NCI-H524 treated with DMSO at 0.1 percent for 48 hours (cell line): ENCODE data around the gene MORN1.

ENCODE experiments used
- DNase-seq: peaks from one replicate; lab custom pipeline; 2025; lab: John Stamatoyannopoulos, UW

The MORN1 gene

DNA sequence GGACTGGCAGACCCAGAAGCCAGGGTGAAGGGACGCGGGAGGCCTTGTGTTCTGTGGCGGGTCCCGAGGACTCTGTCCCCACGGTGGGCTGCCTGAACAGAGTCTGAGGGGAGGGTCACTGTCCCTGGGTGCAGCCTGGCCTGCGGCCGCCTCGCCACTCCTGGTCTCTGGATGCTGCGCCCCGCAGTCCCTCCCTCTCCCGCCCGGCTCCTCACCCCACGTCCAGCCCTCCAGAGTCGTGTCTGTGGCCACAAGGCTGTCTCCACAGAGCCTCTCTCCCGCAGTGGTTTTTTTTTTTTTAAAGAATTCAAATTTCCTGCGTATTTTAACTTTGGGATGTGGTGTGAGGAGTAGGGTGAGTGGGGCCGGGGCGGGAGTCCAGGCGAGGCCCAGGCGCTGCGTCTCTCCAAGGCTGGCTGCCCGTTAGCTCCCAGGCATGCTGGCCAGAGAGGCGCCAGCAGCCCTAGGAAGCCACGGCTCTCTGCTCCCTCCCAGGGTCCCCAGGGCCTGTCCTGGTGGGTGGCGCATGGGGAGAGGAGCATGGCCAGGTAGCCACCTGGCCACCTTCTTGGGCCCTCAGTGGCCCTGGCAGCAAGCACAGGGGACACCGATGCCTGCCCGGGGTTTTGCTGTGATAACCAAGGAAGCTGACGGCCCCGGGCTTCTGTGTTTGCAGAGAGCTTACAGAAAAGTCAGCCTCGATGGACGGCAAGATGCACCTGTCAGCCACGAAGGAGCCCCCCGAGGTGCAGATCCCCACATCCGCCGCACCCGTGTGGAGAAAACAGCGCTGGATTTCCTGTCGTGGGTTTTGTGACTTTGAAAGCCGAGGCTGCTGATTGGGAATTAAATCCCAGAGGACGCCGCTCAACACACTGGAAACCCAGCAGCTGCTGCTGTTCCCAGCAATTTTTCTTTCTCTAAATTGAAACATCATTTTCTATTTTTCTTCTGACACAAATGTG lies 72.8 kb downstream of the MORN1 start:
- DNase-seq: no peak

DNA sequence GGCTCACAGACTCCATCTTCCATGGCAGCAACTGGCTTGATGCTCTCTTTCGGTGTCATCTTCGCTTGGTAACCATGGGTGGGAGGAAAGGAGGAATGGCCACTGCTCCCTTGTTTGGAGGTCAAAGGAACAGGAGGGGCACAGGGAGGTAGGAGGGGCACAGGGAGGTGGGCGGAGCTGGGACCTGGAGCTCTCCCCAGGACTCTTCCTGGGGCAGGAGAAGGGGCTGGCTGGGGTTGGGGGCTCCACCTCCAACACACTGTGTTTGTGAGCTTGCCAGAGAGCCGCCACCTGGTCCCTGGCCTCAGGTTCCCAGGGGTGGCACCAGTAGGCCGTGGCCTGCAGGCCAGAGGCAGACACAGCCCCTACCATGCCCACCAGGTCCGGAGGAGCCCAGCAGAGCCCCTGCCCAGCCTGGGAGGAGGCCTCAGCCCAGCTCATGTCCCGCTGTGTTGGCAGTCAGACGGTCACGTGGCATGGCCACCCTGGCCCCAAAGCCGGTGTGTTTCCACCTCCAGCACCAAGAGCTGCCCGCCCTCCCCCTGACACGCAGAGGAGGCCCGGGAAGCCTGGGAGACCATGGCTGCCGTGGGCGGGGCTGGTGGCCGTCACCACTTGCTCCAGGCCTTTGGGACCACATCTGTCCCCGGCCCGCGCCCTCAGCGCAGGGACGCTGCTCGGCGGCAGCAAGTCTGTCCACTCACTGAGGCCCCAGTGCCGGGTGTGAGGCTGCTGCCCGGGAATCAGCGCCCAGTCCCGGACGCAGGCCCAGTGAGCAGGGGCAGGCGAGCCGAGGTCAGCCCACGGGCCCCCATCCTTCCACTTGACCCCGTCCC lies 73.9 kb downstream of the MORN1 start:
- no peak for DNase-seq

DNA sequence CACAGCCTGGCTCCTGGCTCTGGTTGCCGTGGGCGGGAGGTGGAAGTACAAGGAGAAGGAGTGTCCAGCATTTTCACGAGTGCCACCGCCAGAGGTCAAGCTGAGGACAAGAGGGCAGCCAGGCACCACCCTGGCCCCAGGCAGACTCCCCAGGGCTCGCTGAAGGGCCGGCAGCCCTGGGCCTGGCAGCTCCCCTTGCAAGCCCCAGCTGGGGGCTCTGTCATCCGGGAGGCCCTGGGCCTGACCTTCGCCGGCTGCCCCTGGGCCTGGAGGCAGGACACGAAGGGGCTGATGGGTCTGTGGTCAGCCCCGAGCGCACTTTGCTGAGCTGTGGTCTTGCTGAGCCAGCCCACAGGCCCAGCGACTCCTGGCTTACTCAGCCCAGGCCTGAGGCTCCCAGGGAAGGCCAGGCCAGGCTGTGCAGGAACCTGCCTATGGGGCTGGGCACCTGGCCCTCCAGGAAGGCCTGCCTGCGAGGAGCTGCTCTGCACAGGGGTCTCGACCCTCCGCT lies 74.8 kb downstream of the MORN1 start:
- no peak for DNase-seq

DNA sequence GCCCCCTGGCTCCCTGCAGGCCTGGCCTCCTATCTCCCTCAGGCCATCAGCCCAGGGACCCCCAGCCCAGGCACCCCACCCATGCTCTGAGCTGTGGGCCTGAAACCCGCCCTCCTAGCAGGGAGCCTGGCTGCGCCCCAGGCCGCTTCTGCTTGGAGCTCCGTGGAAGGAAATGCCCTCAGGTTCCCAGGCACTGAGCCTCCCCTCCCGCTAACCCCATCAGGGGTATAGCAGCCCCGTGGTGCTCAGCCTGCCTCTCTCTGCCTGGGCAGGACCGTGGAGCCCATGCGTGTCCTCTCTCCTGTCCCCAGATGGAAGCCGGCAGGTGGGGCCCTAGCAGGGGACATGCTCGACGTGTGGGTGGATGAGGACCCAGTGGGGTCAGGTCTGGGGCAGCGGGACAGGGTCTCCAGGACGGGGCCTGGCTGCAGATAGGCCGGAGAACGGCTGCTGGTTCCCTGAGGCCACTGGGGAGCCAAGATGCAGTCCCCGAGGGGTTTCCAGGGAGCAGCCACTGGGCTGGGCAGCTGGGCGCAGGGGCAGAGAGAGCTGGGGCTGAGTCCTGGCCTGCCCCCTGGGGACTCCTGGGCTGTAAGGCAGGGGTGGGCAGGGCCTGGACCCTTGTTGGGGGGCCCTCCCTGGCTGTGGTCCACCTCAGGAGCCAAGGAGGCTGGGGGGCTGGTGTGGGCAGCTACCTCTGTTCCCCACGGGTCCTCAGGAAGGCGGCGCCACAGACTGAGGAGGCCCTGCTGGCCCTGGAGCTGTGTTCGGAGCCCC lies 75.5 kb downstream of the MORN1 start:
- DNase-seq: no peak

DNA sequence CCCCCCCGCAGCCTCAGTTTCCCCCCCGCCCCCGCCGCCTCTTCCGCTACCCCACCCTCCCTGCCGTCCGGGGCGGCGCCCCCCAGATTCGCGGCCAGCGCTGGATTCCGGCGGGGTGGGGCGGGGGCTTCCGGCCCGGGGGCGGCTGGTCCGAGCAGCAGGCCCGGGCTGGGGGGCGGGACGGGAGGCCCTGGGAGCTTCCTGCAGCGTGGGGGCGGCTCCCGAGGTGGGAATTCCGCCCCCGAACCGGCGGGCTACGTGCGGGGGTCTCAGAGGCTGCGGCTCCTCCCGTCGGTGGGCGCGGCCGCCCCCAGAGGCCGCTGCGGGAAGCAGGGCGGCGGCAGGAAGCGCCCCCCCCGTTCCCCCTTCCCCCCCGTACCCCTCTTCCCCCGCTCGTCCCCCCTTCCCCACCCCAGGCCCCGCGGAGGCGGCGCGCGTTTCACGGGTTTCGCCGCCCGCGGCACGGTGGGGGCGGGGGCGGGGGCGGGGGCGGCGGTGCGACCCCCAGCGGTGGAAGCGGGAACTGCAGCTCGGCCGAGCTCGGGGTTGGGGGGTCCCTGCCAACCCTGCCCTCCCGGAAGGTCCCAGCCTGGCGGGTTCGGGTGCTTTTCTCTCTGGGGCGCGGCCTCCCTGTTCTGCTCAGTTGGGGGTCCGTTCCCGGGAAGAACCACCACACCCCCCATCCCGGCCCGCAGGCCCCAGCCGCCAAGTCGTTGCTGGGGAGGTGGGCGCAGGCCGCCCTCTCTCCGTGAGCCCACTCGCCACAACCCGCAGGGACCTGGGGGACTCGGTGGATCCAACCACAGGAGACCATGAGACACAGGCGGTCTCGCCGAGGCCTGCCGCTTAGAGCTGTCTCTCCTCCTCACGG lies 76.3 kb downstream of the MORN1 start:
- DNase-seq: no peak

DNA sequence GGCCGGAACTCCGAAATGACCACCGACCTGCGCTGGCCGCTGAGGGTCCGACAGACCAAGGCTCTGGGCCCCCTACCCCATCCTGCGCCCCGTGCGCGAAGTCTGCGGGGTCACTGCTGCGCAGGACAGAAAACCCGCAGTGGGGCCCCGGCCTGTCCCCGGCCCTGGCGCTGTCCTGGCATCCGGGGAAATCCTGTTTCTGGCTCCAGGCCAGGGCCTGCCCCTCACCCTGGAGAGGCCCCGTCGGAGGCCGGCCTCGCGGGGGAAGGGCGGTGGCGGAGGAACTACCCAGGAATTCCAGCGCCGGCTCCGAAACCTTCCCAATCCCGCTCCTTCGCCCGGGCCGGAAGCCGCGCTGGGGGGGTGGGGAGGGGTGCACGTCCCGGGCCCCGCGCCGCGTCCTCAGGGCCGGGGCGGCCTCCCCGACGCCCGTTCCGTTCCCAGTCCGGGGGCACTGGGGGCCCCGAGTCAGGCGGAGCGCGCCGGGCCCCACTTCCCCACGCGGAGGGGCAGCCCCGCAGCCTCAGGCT lies 77.0 kb downstream of the MORN1 start:
- no peak for DNase-seq

DNA sequence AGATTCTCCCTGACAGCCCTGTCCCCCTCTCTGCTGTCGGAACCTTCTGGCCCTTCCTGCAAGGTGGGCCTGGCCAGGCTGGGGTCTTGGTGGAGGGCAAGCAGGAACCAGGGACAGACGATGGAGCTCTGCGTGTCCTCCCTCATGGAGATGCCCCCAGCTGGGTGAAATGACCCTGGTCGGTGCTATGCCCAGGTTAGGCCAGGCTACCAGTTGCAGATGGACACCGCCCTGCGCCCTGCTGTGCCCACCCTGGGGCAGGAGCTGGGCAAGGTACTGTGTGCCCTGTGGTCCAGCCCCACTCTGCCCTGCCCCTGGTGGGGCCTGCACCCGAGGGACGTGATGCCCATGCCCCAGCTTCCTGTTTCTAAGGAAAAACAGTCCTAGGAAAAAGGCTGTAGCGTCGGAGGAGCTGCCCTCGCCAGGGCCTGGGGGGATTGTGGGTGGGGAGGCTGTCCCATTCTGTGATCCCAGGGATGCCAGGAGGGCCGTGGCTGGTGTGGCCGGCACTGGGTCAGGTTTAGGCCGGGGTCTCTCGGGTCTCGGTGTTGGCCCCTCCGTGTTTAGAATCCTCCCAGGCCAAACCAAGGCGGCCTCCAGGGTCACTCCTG lies 77.6 kb downstream of the MORN1 start:
- DNase-seq: no peak

DNA sequence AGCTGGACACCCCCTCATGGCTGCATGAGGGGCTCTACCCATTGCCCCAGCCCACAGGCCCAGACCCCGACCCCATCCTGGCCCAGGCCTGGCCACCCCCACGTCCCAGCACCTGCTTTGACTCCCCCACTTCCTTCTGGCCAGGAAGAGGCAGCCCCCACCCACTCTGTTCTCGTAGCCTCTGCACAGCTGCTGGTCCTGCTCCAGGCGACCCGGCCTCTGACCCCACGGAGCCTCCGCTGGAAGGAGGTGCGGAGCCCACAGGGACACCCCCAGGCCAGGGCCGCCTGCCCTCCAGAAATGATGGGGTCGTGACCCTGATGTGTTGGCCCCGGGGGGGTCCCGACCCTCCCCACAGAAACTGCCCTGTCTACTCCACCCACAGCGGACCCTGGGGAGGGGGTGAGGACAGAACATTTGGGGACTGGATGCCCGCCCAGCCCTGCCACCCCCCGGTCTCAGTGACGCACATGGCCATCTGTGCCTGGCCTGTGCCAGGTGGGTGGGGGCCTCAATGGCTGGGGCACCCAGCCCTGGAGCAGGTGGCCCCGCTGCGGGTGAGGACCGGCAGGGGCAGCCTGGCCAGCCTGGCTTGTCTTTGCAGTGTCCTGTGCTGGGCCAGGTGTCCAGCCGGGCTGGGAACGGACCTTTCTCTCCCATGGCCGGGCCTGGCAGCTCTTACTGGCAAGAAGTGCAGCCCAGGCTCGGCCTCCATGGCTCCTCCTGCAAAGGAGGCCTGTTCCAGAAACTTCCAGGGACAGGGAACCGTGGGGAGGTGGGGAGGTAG lies 78.6 kb downstream of the MORN1 start:
- no peak for DNase-seq

DNA sequence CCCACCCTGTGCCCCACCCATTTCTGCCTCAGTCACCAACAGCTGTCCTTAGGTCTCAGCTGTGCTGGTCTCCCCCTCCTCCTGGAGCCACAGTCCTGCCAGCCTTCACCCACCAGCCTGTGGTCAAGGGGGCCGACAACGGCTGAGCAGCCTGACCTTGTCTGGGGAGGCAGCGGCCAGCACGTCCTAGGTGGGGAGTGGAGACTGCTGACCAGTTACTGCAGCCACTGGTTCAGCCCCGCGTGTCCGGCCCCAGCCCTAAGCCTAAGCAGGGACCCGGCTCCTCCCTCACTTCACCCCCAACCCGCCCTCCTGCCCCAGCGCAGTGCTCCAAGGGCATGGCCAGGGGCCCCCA lies 79.2 kb downstream of the MORN1 start:
- no peak for DNase-seq

DNA sequence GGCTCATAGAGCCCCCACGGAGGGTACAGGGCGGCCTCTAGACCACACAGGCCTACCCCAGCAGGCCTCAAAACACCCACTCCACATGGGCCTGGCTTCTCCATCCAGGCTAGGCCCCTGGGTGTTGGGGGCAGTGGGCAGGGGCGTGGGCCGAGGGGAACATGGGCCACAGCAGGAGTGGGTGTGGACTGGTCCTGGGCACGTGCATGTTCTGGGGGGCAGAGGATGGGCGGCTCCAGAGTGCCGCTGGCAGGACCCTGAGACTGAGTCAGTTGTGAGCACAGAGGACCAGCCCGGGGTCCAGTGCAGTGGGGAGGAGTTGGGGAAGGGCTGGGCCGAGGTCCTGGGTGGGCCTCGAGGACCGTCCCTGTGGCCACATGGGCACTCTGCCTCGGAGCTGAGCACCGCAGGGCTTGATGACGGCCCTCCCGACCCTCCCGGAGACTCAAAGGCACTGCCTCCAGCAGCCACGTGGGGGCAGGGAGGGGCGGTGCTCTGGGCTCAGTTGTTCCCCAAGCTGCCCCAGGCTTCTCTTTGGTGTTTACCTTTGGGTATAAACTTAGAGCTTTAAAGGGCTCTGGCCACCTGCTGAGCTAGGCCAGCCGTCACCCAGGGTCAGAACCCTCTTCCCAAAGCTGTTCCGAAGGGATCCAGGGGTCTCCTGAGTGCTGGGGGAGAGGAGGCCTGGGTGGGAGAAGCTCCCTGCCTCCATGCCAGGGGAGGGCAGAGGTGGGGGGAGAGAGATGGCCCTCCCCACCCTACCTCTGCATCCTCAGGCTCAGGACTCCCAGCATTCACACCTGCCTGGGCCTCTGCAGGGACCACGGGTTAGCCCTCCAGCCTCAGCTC lies 79.9 kb downstream of the MORN1 start:
- no peak for DNase-seq

DNA sequence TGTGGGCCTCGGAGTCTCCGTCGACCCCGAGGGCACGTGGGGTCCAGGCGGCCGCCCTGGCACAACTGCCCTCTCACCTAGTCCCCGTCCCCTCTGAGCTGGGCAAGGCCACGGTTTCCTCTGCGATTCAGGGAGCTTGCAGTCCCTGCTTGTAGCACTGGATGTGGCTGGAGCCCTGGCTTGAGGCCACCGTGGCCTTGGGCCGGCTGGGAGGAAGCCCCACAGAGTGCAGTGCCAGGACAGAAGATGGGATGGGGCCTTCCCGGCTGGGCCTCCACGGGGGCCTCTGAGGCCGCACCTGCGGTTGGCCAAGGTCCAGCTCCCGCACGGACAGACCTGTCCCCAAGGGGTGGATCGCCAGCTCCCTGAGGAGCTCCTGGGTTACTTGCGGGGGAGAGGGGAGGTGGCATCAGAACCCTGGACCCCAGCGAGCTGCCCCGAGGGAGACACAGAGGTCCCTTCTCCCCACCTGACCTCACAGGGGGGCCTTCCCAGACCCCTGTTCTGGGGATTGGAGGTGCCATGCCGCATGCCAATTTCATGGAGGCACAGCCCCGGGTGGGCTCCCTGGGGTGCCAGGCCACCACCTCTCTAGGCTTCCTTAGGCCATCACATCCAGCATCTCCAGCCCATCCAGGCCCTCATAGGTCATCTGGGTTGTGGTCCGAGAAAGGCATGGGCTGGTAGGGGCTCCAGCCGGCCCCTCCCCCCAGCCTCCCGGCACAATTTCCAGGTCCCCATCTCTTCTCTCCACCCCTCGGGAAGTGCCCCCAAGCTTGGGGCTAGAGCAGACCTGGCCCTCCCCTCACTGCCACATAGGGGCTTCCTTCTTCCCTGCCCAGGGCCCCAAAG lies 80.8 kb downstream of the MORN1 start:
- DNase-seq: no peak

DNA sequence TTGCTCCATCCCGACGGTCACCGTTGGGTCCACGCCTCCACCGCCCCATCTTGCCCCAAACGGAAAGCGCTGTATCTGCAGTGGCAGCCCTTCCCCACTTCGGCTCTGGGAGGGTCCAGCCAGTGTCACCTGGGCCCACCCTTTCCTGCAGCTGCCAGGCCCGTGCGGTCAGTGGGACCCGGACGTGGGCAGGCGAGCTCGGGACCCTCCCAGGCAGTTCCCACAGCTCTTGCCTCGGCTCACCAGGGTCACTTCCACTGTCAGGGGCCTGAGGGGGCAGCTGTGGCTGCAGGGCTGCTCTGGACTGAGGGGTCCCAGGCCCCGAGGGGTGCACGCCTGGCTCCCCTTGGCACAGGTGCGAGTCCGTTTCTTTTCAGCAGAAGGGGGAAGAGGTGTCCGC lies 82.5 kb downstream of the MORN1 start:
- DNase-seq: no peak

DNA sequence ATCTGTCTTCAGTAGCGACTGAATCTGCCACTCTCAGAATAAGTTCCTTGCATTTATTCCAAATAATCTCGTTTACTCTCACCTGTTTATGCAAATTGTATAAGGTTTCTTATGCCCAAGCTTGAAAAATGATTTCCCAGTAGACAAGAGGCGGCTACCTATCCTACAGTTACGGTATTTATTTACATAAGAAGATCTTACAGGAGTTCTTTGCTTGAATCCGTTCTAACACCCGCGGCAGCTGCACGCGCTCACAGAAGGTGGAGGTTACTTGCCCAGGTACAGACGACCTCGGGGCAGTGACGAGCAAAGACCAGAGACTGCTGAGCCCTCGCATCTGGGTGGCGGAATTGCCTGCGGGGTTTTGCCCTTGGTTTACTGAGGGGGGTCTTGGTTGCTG lies 83.4 kb downstream of the MORN1 start:
- DNase-seq: no peak

DNA sequence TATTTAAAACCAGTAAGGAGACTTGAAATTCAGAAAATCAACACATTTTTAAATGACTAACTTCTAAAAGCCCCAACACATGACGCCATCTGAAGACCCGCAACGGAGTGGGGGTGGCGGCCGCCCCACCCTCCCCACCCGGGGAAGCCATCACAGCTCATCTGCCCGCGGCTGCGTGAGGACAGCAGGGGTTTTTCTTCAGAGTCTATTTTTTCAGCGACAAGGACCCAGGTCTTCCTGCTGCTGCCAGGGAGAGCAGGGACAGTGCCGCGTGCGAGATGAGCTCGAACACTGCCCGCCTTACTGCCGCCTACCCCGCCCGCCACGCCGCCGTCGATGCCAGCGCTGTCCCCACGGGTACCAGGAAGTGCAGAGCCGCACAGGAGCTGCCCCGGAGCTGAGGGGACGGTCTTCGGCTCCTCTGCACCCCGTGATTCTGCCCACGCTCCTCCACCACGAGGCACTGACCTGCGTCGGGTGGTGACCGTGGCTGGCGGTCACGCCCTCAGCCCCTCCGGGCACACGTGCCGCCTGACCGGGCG lies 84.2 kb downstream of the MORN1 start:
- no peak for DNase-seq

DNA sequence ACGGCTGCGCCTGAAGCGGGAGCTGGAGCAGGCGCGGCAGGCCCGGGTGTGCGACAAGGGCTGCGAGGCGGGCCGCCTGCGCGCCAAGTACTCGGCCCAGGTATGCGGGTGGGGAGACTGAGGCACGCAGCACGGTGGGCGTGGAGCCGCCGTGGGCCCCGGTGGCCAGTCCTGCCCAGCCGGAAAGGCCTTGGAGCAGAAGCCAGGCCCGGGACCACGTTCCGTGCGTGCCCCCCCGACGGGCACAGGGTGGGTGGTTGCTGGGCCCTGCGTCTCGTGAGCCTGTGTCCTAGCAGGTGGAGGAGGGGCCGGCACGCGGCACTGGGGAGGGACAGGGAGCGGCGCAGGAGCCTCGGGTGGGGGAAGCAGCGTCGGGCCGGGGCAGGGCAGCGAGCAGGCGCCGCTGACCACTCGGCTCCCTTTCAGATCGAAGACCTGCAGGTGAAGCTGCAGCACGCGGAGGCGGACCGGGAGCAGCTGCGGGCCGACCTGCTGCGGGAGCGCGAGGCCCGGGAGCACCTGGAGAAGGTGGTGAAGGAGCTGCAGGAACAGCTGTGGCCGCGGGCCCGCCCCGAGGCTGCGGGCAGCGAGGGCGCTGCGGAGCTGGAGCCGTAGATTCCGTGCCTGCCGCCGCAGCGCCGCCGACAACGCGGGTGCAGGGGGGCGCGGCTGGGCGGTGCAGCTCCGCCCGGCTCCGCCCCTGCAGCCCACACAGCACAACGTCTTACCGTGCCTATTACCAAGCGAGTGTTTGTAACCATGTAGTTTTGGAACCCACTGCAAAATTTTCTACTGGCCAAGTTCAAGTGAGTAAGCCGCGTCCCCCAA lies 85.0 kb downstream of the MORN1 start:
- no peak for DNase-seq

DNA sequence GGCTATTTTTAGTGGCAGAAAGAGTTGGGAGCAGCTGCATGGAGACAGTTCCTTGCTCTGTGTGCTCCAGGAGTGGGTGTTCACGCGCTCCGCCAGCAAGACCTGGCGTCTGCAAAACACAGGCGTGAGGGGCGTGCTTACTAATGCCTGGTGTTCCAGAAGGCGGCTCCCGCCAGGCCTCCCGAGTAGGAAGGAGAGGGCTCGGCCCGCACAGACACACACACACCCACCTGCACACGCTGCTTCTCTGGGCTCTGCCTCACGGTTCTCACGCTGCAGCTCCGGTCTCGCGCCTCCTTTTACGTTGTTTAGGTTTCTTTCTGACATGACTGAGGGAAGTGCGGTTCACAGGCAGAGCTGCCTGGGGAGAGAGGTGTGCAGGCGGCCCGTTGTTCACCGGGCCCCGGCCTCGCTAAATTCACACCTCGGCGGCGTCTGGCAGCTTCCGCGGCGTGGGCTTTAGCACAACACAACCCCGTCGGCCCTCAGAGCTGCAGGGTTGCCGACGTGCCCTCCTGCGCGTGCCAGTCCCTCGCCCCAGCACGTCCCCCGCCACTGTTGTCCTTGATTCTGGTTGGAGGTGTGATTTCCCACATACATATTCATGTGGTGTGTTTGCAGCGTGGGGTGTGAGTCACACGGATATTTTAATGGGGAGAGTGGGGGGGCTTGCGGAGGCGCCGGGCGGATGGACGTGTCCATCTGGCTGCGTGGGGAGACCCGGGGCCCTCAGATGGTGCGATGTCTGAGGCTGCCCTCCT lies 86.3 kb downstream of the MORN1 start:
- no peak for DNase-seq
